Embryonic facial prominence (tissue), 1 donor: ENCODE data around the gene TRIM33.
A peak's percentile ranks its signal among the peaks of the same experiment; 100 is the strongest.
"Not testable (repeated sequence)": the region's sequence is repeated elsewhere in the genome, so short reads cannot be mapped to it uniquely, and the experiment has no call there.

Source experiments
- DNase-seq: peaks from one replicate; pipeline ENCODE4 v3.0.0-alpha.2; 2016; ENCODE audit errors: extremely low spot score

Gene TRIM33

DNA sequence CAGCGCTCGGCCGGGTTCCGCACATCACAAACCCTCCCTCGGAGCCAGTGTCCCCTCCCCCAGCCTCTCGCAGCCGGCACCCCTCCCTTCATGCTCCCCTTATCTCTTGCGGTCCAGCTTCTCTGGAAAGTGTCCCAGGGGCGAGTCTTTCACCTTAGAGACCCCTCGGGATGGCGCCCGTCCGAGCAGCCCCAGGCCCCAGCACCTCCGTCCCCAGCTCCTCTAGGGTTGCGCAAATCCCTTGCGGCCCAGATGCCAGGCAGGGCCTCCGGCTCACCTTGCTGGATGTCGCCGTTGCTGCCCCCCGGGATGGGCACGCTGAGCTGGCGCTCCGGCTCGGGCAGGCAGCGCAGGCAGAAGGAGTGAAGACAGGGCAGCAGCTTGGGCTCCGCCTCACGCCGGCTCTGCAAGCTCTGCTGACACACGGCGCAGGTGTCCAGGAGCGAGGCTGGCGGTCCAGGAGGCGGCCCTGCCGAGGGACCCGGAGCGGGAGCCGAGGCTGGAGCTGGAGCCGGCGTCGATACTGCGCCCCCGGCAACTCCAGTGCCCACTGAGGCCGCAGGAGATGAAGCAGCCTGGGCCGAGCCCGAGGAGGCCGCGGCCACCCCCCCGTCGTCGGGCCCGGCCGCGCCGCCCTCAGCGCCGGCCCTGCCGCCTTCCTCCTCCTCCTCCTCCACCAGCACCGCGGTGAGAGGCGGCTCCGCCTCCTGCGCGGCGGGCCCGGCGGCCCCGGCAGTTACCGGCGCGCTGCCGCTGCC lies 550 bp downstream of the TRIM33 start:
- peak; percentile 14 for DNase-seq

DNA sequence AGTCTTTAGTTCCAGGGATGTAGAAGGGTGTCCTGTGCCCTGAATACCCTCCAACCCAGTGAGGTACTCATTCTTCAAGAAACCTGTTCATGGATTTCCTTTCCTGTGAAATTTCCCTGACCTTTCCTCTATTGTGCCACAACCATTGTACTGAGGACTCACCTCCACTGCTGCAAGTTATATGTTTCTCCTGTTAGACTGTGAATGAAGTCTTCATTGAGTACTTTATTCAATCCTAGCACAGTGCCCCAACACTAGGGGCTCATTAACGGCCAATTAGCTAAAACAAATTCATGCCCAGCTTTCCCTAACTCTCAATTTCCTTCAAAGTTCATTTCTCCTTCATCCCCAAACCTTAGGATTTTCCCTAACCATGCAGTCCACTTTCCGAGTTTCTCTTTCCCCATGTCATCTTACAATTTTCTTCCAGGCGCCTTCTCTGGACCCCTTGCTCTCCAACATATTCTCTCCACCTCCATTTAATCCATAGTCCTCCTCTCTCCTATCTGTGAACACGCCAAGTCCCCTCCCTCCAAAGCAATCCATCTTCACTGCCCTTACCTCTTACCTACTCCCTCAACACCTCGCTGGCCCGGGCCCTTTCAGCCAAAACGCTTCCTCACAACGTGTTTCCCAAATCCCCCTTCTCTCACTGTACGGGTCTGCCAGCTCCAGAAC lies 1.3 kb downstream of the TRIM33 start:
- DNase-seq = no peak

DNA sequence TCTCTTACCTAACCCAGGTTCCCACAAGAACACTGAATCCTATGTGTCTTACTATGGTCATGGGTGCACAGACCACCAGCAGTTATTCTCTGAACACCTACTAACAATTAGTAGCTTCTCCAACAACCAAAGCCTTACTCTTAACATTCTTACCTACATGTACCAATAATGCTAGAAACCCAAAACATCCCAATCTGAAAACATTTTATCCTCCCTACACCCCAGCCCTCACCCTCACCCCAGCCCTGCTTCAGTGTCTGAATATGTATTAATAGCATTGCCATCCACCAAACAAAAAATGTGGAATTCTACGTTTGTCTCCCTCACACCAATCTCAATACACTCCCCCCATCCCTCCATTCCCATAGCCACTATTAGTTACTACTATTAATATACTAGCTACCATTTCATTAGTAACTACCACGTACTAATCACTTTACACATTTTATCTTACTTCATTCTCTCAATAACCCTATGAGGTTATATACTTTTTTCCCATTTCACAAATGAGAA lies 2.6 kb downstream of the TRIM33 start:
- no peak for DNase-seq

DNA sequence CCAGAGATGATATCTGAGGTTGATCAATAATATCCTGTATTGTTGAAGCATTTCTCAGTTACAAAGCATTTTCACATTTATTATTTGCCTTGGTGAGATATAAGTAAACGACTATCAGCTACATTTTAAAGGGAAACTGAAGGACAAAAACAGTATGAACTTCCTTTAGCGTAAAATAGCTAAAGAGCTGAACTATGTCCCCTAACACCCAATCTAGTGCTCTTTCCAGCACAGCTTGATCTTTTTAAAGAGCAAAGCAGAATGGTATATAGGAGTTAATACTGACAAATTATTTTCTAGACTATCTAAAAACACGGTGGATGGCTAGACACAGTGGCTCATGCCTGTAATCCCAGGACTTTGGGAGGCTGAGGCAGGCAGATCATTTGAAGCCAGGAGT lies 3.5 kb downstream of the TRIM33 start:
- DNase-seq = no peak

DNA sequence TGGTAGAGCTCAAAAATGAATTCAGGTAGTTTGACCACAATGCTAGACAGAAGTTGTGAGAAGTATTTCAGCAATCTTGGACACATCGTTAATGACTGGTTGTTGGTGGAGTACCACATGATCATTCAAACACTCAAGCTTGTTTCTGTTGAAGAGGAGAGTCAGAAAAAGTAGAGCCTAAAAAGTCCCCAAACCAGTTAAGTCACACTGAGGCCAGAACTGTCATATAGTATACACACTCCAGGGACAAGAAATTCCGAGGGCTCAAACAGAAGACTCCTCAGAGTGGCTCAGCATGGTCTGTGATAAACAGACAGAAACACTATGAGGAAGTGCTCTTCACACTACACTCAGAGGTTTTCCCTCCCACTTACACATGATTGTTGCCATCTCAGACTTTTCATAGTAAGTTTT lies 5.8 kb downstream of the TRIM33 start:
- no peak for DNase-seq

DNA sequence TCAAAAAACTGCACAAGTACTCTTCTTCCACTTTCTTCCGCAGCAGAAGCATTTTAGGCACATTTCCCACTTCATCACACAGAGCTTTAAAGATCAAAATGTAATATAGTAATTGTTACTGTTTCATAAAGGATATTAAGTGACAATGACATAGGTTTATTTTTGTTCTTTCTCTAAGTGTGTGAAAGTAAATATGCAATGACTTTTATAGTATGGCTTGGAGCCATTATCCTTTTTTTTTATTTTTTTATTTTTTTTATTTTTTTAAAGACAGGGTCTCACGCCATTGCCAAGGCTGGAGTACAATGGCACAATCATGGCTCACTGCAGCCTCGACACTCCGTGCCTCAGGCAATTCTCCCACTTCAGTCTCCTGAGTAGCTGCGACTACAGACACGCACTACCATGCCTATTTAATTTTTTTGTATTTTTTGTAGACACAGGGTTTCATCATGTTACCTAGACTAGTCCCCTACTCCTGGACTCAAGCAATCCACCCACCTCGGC lies 7.0 kb downstream of the TRIM33 start:
- DNase-seq = no peak

DNA sequence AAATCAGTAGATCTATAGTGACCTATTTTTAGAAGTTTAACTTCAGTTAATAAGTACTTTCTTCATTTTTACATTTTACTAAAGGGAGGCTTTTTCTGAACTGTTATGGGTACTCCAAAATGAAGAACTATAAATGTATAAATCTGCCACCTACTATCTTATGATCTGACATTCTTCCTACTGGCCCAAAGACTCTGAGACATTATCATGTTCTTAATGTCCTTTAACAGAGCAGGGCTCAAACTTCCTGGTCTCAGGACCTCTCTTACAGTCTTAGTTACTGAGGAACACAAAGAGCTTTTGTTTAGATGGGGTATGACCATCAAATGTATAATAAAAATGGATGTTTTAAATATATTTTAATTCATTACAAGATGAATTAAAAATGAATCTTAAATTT lies 8.9 kb downstream of the TRIM33 start:
- no peak for DNase-seq

DNA sequence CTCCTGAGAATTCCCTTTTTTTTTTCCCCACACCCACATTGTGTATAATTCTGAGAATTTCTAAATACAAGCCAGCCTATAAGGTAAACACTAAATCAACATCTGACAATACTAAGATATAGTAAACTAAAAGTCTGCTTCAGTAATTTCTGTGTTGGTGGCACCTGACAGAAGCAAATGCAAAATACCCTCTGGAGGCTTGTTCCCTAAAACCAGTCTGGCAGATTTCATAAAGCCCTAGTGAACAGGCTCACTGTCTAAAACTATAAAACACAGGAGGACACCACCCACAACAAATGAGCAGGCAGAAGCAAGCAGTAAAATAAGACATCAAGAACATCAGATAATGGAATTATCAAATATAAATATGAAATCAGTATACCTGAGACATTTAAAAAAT lies 11.5 kb downstream of the TRIM33 start:
- DNase-seq = no peak

DNA sequence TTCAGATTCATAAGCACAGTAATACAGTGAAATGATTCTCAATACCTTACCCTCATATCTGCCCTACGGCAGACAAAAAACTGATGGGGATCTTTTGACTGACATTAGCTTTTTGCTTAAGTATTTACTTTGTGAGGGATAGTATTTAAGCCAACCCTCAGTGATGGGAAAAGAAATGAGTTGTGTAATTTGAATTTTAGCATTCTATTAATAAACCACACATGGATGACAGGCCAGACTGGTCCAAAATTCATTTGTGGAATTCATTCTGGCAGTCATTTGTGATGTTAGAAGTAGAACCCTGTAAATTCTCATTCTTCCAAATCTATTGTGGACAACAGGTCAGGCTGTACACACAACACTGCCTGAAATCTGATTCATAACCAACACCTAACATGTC lies 14.9 kb downstream of the TRIM33 start:
- DNase-seq = no peak

DNA sequence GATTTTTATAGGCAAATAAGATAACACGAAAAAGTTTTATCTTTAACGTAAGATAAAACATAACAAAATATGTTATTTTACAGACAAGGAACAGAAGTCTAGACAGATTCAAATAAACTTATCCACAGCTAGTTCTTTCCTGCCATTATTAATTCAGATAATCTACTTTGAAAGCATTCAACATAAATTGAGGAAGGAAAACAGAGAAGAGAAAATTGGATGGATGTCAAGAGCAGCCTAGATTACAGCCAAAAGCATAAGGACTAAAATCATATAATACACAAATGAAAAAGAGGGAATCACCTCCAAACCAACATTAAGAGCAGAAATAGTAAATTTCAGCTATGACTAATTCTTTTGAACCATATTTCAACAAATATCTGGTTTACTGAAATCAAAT lies 15.5 kb downstream of the TRIM33 start:
- no peak for DNase-seq

DNA sequence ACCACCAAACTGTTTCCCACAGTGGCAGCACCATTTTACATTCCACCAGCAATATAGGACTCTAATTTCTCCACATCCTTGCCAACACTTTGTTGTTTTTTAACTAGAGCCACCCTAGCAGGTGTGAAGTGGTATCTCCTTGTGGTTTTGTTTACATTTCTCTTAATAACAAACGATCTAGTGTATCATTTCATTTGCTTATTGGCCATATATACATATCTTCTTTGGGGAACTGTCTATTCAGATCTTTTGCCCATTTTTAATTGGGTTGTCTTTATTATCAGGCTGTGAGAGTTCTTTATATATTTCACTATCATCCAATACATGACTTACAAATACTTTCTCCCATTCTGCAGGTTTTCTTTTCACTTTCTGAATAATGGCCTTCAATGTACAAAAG lies 18.0 kb downstream of the TRIM33 start:
- DNase-seq = no peak

DNA sequence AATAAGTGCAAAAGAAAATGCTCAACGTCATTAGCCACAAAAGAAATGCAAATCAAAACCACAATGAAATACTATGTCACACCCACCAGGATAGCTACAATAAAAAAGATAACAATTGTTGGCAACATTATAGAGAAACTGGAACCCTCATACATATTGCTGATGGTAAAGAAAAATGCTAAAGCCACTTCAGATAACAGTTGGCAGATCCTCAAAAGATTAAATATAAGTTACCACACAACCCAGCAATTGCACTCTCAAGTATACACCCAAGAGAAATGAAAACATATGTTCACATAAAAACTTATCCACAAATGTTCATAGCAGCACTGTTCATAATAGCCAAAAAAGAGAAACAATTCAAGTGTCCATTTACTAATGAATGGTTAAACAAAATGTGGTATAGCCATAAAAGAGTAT lies 20.7 kb downstream of the TRIM33 start:
- DNase-seq = no peak

DNA sequence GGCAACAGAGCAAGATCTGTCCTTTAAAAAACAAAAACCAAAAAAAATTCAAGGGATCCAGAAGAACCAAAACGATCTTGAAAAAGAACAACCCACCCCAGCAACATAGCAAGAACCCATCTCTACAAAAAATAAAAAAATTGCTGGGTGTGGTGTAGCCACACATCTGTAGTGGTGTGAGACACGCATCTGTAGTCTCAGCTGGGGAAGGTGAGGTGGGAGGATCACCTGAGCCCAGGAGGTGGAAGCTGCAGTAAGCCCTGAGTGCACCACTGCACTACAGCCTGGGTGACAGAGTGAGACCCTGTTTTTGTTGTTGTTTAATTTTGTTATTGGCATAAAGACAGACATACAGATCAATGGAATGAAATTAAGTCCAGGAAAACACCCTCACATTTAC lies 22.3 kb downstream of the TRIM33 start:
- no peak for DNase-seq

DNA sequence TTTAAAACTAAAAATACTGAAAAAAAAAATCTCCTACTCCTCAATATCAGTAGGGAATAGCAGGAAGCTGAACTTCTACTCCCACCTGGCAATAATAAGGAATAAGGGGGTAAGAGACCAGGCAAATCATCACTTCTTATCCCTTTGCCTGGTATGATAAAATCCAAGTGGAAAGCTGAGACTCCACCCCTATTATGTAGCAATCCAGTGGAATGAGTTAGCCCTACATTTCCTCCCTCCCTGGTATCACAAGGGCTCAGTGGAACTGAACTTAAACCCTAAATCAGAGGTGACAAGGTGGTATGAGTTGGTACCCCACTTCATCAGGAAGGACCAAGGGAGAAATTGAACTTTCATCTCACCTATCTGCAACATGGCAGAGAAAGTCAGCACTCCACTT lies 25.7 kb downstream of the TRIM33 start:
- no peak for DNase-seq

DNA sequence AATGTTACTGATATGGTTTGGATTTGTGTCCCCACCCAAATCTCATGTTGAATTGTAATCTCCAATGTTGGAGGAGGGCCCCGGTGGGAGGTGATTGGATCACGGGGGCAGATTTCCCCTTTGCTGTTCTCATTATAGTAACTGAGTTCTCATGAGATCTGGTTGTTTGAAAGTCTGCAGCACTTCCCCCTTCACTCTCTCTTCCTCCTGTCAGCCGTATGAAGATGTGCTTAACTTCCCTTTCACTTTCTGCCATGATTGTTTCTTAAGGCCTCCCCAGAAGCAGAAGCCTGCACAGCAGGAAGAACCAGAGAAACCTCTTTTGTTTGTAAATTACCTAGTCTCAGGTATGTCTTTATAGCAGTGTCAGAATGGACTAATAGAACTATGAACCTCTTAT lies 28.4 kb downstream of the TRIM33 start:
- DNase-seq = no peak

DNA sequence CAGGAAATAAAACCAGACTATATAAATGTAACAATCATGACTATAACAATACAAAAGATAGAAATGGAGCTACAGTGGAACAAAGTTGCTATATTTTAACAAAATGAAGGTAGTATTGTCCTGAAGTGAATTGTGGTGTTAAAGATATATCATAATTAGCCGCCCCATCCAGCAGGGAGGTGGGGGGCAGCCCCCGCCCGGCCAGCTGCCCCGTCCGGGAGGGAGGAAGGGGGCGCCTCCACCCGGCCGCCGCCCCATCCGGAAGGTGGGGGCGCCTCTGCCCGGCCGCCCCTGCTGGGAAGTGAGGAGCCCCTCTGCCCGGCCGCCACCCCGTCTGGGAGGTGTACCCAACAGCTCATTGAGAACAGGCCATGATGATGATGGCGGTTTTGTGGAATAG lies 31.4 kb downstream of the TRIM33 start:
- not testable (repeated sequence) for DNase-seq

DNA sequence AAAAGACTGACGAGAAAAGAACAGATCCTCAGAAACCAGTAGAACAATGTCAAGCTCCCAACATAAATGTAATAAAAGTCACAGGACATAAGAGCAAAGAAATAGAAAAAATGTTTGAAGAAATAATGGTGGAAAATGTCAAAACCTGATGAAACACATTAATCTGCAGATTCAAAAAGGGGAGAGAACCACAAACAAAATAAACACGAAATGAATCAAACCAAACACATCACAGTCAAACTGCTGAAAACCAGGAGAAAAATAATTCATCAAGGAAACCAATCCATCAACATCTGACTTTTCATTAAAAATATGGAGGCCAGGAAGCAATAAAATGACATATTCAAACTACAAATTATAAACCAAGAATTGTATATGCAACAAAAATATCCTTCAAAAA lies 31.9 kb downstream of the TRIM33 start:
- DNase-seq = no peak

DNA sequence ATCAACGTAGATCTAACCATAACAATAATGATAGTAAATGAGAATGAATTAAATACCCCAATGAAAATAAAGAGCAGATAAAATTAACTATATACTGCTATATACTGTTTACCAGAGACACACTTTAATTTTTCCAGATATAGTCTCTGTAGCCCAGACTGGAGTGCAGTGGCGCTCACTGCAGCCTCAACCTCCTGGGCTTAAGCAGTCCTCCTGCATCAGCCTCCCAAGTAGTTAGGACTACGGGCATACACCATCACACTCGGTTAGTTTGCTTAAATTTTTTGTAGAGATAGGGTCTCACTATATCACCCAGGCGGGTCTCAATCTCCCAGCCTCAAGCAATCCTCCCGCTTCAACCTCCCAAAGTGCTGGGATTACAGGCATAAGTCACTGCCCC lies 37.2 kb downstream of the TRIM33 start:
- DNase-seq = no peak

DNA sequence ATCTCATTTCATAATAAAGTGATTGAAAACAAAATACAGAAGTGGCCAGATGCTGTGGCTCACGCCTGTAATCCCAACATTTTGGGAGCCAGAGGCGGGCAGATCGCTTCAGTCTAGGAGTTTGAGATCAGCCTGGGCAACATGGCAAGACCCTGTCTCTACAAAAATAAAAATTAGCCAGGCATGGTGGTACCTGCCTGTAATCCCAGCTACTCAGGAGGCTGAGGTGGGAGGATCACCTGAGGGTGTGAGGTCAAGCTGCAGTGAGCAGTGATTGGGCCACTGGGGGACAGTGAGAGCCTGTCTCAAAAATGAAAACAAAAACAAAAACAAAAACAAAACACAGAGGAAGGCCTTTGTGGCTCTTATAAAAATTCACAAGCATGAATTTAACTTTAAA lies 38.6 kb downstream of the TRIM33 start:
- DNase-seq = no peak

DNA sequence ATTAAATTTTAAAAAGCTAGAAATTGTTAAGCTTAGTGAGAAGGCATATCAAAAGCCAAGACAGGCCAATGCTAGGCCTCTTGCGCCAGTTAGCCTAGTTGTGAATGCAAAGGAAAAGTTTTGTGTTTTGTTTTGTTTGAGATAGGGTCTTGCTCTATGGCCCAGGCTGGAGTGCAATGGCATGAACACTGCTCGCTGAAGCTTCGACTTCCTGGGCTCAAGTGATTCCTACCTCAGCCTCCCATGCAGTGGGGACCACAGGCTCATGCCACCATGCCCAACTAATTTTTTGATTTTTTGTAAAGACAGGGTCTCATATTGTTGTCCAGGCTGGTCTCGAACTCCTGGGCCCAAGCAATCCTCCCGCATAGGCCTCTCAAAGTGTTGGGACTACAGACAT lies 40.3 kb downstream of the TRIM33 start:
- DNase-seq = no peak

DNA sequence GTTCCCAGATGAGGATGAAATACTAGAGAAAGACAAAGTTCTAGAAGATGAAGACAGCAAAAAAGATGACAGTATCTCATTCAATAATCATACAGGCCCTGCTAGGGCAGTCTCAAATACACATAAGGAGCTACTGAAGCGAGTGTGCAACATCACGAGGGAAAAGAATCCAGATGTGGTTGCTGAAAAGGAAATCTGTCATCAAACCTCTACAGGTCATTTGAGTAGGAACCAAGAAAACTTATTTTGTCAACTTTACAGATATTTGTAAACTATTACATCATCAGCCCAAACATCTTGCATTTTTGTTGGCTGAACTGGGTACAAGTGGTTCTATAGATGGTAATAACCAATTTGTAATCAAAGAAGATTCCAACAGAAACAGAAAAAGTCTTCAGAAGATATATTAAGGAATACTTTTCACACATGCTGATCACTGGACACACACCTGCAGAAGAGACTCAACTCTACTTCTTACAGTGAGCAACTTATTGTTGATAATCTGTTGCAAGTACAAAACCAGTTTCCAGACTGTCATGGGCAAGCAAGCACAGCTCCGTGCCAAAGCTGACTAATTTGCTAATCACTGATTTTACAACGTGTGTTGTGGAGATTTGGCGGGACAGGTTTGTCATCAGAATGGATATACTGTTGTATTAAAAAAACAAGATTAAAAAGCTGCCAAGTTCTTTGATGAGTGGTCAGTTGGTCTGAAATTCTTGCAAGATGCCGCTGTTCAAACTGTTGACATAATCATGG lies 42.1 kb downstream of the TRIM33 start:
- DNase-seq = no peak

DNA sequence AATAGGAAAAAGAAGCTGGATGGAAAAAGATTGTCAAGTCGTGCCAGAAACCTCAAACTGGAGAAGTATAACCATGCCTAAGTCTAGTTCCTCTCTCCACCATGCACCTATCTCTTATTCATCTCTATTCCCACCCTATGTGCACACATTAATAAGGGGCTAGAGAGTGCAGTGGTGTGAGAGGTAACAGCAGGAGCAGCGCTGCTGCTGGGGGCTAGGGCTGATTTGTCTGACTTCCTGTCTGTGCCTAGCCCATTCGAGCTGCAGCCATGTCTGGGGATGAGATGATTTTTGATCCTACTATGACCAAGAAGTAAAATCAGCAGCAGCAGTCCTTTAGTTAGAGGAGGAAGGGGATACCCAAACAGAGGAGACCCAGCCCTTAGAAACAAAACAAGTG lies 43.0 kb downstream of the TRIM33 start:
- no peak for DNase-seq

DNA sequence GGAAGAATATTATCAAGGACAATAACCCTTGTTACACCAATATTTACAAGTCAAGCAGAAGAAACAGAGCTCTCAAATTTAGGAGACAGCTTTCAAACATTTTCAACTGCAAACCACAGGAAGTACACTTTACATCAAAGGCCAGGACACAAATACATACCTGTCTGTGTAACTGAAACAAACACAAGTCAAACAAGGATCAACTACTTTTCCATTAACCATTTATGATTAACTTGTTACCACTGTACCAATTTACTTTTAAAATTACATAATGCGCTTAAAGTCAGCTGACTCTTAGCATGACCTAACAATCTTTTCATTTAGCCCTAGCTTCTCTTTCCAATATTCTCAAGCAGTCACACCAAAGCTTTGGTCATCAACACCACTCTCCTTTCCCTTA lies 43.5 kb downstream of the TRIM33 start:
- DNase-seq = no peak
